Skeletal muscle tissue (tissue), 4 donors: ENCODE data around the gene THEMIS2. TPM values are rescaled to one million over a fixed set of nuclear protein-coding genes. Genes with fewer than 3 reads are reported as not detected.

Source experiments
- H3K27ac ChIP-seq: one replicate; pipeline ENCODE4 v1.7.0; 2013; ENCODE audit warnings: mild to moderate bottlenecking, low read depth, low read length, inconsistent platforms
- H3K27me3 ChIP-seq, 3 donors: one replicate each; pipeline ENCODE4 v1.7.0; 2013; ENCODE audit warnings: low read length in 3 of 3; ENCODE audit not compliant: control insufficient read depth in 3 of 3, insufficient read depth in 3 of 3
- H3K36me3 ChIP-seq, 3 donors: one replicate each; pipeline ENCODE4 v1.7.0; 2013; ENCODE audit warnings: low read length in 3 of 3; ENCODE audit not compliant: control insufficient read depth in 3 of 3, insufficient read depth in 3 of 3
- H3K4me1 ChIP-seq, 3 donors: one replicate each; pipeline ENCODE4 v1.7.0; 2013; ENCODE audit warnings: low read length in 3 of 3, mild to moderate bottlenecking in 3 of 3; ENCODE audit not compliant: control insufficient read depth in 3 of 3, insufficient read depth in 3 of 3
- H3K4me3 ChIP-seq, 3 donors: one replicate each; pipeline ENCODE4 v1.7.0; 2013; ENCODE audit warnings: low read length in 3 of 3
- H3K9ac ChIP-seq, 3 donors: one replicate each; pipeline ENCODE4 v1.7.0; 2013; ENCODE audit warnings: low read length in 3 of 3, mild to moderate bottlenecking in 3 of 3, moderate library complexity in 2 of 3, low read depth in 1 of 3
- H3K9me3 ChIP-seq, 3 donors: one replicate each; pipeline ENCODE4 v1.7.0; 2013; ENCODE audit warnings: low read length in 3 of 3; ENCODE audit not compliant: control insufficient read depth in 3 of 3
- total RNA-seq: library from RNA; depleted of rRNA; stranded (reverse); fragments of >200 nt; gene quantifications from one replicate; pipeline ENCODE4 v1.2.3, GENCODE V29; 2014
- donor health status: Osteomylitis.

Gene THEMIS2
- total RNA-seq, 1 donor from 2014 or later = 4.7 TPM

GRCh38 chr1:27912429-27912828 lies 40.1 kb downstream of the THEMIS2 start:
- H3K9ac ChIP-seq = no peak overlapping the region
- no peak overlapping the region for H3K27ac ChIP-seq
- H3K27me3 ChIP-seq = peaks cover 0 to 4% (median 0%) of the 10 kb centered on the region in 3 donors
- H3K9me3 ChIP-seq = peaks cover 0 to 7% (median 0%) of the 10 kb centered on the region in 3 donors
- peaks cover 5 to 11% (median 11%) of the 10 kb centered on the region in 3 donors for H3K4me1 ChIP-seq
- no peak overlapping the region for H3K4me3 ChIP-seq
- peaks cover 12 to 17% (median 15%) of the 10 kb centered on the region in 3 donors for H3K36me3 ChIP-seq

- H3K9ac ChIP-seq = peak overlapping the region in 1 of 3 donors; percentile 33
- H3K36me3 ChIP-seq = peaks cover 5 to 7% (median 5%) of the 10 kb centered on the region in 3 donors
- peaks cover 0 to 7% (median 0%) of the 10 kb centered on the region in 3 donors for H3K9me3 ChIP-seq
- peak overlapping the region; percentile 90 to 97 (median 93) for H3K4me3 ChIP-seq
- peaks cover 5 to 9% (median 8%) of the 10 kb centered on the region in 3 donors for H3K4me1 ChIP-seq
- H3K27ac ChIP-seq = peak overlapping the region; percentile 80
- peaks cover 0 to 4% (median 0%) of the 10 kb centered on the region in 3 donors for H3K27me3 ChIP-seq
These were observed 42.8 kb downstream of the THEMIS2 start for GRCh38 chr1:27915082-27915575.

GRCh38 chr1:27922272-27922671 lies 49.9 kb downstream of the THEMIS2 start:
- Histone ChIP-seq H3K36me3 (no peaks in the 10 kb centered on the region), H3K9ac (no peak overlapping the region), H3K4me1 (no peaks in the 10 kb centered on the region), H3K27ac (no peak overlapping the region), H3K27me3 (no peaks in the 10 kb centered on the region), H3K9me3 (no peaks in the 10 kb centered on the region), H3K4me3 (no peak overlapping the region)

- H3K27ac ChIP-seq = no peak overlapping the region
- no peaks in the 10 kb centered on the region for H3K9me3 ChIP-seq
- H3K4me1 ChIP-seq = no peaks in the 10 kb centered on the region
- no peaks in the 10 kb centered on the region for H3K27me3 ChIP-seq
- no peak overlapping the region for H3K4me3 ChIP-seq
- no peaks in the 10 kb centered on the region for H3K36me3 ChIP-seq
- H3K9ac ChIP-seq = no peak overlapping the region
These were observed 56.0 kb downstream of the THEMIS2 start for GRCh38 chr1:27928216-27928954.

- Histone ChIP-seq H3K4me1 (peaks cover 0 to 9% (median 8%) of the 10 kb centered on the region in 3 donors), H3K27ac (no peak overlapping the region), H3K9ac (no peak overlapping the region), H3K36me3 (no peaks in the 10 kb centered on the region), H3K27me3 (peaks cover 10 to 16% (median 14%) of the 10 kb centered on the region in 3 donors), H3K9me3 (no peaks in the 10 kb centered on the region), H3K4me3 (no peak overlapping the region)
These were observed 58.8 kb downstream of the THEMIS2 start for GRCh38 chr1:27931184-27931583.

GRCh38 chr1:27931759-27932158 lies 59.4 kb downstream of the THEMIS2 start:
- Histone ChIP-seq H3K9me3 (no peaks in the 10 kb centered on the region), H3K4me1 (peaks cover 0 to 9% (median 8%) of the 10 kb centered on the region in 3 donors)

GRCh38 chr1:27934818-27935549 lies 62.6 kb downstream of the THEMIS2 start, which contains the start of gene SMPDL3B:
Gene SMPDL3B (plus strand): TSS chr1:27935000. CDS start chr1:27935184, 184 bp downstream.
- Histone ChIP-seq H3K27ac (no peak within 1 kb of the TSS), H3K4me1 (peaks cover 0 to 9% (median 8%) of the 10 kb centered on the region in 3 donors), H3K4me3 (peak within 1 kb of the TSS in 2 of 3 donors; percentile 25 to 35), H3K9me3 (no peaks in the 10 kb centered on the region), H3K36me3 (no peaks in the 10 kb centered on the region), H3K9ac (peak within 1 kb of the TSS in 1 of 3 donors; percentile 16), H3K27me3 (peaks cover 14 to 33% (median 17%) of the 10 kb centered on the region in 3 donors)

More at GRCh38 chr1:27931759-27932158, 59.4 kb downstream of the THEMIS2 start:
- Histone ChIP-seq H3K27ac (no peak overlapping the region), H3K36me3 (no peaks in the 10 kb centered on the region), H3K9ac (no peak overlapping the region), H3K4me3 (no peak overlapping the region), H3K27me3 (peaks cover 13 to 19% (median 14%) of the 10 kb centered on the region in 3 donors)

- Histone ChIP-seq H3K27ac (no peak overlapping the region), H3K4me1 (peaks cover 0 to 9% (median 8%) of the 10 kb centered on the region in 3 donors), H3K36me3 (no peaks in the 10 kb centered on the region), H3K4me3 (no peak overlapping the region), H3K9ac (no peak overlapping the region), H3K27me3 (peaks cover 14 to 33% (median 17%) of the 10 kb centered on the region in 3 donors), H3K9me3 (no peaks in the 10 kb centered on the region)
These were observed 63.4 kb downstream of the THEMIS2 start for GRCh38 chr1:27935721-27936120.
